Kidney tubule cell (primary cell): ENCODE results near the gene NIT1.

Experiments used
- DNase-seq: peaks from one replicate; pipeline ENCODE4 v3.0.0-alpha.2; 2018; ENCODE audit warnings: low spot score

The NIT1 gene

DNA sequence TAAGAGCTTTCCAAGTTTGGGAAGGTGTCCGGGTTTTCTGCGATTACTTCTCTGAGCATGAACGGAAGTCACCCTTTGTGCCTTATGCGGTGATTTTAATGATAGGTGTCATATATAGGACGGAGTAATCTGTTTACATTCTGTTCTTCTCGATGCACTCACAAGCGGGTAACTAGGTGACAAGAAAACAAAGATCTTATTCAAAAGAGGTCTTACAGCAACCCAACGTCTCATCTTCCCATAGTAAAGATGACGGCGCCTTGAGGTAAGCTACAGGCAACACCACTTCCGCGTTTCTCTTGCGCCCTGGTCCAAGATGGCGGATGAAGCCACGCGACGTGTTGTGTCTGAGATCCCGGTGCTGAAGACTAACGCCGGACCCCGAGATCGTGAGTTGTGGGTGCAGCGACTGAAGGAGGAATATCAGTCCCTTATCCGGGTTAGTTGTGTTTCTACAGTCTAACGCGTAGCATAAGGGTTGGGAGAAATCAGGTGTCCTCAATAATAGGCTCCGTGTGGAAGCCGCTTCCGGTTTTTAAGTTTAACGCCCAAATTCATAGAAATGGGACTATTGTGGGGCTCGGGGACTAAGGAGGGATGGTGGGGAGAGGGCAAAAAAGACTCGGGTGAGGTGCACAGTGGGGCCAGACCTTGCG lies 35.9 kb downstream of the NIT1 start, which contains the start of gene UFC1:
Gene UFC1, plus strand, starts transcription at position 297 of the 656 bp plus-strand sequence. Its CDS starts 20 bp downstream, at position 317.
- DNase-seq, result peak; percentile 93

DNA sequence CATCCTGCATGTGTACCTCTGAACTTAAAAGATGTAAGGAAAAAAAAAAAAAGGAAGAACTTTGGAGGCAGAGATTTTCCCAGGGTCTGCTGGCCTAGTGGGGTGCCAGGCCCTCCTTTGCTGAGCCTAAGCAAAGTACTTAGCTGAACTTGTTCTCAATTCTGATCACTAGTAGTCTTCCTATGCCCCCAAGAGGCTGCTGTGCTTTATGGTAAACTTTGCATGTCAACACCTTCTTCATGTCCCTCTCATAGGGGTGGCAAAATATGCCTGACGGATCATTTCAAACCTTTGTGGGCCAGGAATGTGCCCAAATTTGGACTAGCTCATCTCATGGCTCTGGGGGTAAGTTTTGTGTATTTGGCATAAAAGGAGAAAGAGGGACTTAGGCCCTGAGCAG lies 40.0 kb downstream of the NIT1 start:
- DNase-seq, result no peak

DNA sequence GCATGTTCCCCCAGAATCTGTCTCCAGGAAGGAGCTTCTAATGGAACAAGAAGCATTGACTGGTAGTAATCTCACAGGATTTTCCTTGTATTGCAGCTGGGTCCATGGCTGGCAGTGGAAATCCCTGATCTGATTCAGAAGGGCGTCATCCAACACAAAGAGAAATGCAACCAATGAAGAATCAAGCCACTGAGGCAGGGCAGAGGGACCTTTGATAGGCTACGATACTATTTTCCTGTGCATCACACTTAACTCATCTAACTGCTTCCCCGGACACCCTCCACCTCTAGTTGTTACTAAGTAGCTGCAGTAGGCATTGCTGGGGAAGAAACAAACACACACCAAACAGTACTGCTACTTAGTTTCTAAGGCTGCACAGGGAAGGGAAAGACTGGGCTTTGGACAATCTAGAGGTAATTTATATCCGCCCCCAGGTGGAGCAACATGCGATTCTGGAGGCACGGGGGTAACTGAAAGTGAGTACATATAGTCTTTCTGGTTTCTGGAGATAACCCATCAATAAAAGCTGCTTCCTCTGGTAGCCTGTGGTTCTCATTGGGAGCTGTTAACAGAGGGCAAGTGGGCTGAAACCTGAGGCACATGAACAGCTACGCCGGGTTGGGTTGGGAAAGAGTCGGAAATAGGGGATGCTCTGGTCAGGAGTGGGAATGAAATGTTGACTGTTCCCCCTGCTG lies 40.6 kb downstream of the NIT1 start:
- DNase-seq, result peak; percentile 2

DNA sequence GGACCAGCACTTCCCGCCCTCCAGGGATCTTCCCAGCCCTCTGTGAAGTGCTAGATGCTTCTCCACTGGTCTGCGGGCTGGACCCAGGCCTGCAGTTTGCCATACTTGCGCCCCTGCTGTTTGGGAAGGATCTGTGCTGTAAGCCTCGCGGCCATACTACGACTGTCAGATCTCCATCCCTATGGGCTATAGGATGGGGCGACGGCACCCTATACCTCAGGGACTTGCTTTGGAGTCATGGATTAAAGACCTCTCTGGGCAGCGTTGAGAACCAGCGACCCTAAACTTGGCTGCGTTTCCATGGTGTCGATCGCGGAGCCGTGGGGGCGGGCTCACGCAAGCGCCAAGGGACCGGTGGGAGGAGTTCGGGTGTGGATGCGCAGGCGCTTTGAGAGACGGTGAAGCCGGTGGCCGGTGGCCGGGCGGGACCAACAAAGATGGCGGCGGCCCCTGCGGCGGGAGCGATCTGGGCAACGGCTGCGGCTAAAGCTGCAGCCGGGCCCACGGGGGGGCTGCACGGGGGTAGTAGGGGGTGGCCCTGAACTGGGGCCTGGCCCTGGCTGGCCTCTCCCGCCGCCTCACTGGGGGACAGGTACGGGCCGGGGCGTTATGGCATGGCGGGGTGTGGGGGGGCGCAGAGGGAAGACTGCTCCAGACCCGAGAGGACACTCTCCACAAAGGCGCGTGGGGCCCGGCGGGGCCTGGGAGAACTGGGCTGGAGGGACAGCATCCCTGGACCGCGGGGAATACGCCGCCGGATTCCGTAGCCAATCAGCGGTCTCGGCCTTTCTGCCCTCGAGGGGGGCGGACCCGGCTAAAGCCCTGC lies 41.4 kb downstream of the NIT1 start, which contains the start of gene USP21:
Gene USP21, plus strand, starts transcription at position 414 of the 826 bp plus-strand sequence. CDS start 1,141 bp downstream, outside the sequence.
- peak; percentile 89 for DNase-seq

DNA sequence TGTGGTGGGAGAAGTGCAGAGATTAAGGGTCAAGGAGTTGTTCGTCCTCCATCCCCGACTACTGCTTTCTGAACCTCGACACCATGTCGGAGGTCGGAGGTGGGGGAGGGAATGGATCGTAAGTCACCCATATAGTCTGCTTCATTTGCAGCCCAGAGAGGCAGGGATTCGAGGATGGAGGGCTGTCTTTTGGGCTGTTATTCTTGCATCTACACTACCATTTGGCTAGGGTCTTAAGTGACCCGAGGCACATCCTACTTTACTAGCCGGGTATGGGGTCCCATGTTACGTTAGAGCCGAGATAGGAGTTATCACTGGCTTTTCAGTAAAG lies 42.0 kb downstream of the NIT1 start:
- no peak for DNase-seq

DNA sequence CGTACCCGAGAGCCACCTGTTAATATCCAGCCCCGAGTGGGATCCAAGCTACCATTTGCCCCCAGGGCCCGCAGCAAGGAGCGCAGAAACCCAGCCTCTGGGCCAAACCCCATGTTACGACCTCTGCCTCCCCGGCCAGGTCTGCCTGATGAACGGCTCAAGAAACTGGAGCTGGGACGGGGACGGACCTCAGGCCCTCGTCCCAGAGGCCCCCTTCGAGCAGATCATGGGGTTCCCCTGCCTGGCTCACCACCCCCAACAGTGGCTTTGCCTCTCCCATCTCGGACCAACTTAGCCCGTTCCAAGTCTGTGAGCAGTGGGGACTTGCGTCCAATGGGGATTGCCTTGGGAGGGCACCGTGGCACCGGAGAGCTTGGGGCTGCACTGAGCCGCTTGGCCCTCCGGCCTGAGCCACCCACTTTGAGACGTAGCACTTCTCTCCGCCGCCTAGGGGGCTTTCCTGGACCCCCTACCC lies 42.8 kb downstream of the NIT1 start:
- no peak for DNase-seq

DNA sequence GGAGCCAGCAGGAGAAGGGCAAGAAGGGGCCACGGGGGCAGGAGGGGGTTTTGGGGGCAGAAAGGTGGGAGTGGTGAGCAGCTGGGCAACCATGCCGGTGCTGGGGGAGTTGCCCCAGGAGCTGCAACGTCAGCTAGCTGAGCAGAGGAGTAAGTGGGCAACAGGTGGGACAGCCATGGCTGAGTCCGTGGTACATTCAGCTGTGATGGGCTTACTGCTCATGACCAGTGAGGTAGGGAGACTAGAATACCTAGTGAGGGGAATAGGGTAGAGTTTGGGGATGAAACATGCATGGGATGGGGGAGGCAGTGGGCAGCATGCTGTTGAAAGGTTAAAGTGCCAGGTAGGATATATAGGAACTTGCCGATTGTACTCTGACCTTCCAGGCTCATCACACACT lies 43.7 kb downstream of the NIT1 start:
- no peak for DNase-seq

DNA sequence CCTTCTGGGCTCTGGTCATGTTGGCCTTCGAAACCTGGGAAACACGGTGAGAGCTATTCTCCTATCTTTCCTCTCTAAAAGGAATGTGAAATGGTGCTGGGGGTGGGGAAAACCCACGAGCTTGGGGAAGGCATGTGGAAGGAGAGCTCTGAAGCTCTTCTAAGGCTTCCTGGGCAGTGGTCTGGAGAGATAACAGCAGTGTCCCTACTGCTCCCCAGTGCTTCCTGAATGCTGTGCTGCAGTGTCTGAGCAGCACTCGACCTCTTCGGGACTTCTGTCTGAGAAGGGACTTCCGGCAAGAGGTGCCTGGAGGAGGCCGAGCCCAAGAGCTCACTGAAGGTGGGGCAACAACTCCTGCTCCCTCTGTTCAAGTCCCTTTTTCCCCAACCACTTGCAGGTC lies 44.1 kb downstream of the NIT1 start:
- DNase-seq, result no peak

DNA sequence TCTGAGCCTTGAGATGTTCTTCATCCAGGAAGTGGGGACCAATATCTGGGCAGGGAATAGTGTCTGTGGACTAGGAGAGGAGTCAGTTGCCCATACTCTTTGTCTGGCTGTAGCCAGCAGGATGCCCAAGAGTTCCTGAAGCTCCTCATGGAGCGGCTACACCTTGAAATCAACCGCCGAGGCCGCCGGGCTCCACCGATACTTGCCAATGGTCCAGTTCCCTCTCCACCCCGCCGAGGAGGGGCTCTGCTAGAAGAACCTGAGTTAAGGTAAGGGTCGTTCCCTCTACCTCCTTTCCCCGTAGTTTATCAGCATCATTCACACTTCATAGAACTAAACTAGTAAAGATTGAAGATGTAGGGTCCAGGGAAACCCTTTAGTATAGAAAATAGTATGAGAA lies 44.9 kb downstream of the NIT1 start:
- no peak for DNase-seq

DNA sequence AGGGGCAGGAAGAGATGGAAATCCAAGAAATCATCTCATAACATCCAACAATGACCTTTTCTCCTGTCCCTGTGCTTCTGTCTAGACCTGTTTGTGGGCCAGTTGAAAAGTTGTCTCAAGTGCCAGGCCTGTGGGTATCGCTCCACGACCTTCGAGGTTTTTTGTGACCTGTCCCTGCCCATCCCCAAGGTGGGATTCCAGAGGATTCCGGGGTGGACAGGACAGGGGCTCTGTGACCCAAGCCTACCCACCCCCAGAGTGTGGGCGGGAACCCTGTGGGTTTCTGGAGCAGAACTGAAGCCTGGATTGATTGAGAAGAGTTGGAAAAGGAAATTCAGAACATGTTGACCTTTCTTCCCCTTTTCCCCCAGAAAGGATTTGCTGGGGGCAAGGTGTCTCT lies 45.9 kb downstream of the NIT1 start:
- DNase-seq, result no peak

DNA sequence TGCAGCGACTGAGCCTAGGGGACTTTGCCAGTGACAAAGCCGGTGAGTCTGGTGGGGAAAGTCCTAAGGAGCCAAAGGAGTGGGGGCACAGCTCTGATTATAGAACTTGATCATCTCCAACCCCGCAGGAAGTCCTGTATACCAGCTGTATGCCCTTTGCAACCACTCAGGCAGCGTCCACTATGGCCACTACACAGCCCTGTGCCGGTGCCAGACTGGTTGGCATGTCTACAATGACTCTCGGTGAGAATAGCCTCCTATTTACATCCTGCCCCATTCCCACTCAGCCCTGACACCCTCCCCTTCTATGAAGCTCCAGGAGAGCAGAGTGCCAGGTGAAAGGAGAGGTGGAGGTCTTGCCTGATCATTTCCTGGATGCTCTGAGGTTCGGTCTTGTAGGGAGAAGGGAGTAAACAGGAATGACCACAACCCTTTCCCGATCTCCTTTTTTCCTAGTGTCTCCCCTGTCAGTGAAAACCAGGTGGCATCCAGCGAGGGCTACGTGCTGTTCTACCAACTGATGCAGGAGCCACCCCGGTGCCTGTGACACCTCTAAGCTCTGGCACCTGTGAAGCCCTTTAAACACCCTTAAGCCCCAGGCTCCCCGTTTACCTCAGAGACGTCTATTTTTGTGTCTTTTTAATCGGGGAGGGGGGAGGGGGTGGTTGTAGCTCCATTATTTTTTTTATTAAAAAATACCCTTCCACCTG lies 47.2 kb downstream of the NIT1 start:
- DNase-seq, result no peak

DNA sequence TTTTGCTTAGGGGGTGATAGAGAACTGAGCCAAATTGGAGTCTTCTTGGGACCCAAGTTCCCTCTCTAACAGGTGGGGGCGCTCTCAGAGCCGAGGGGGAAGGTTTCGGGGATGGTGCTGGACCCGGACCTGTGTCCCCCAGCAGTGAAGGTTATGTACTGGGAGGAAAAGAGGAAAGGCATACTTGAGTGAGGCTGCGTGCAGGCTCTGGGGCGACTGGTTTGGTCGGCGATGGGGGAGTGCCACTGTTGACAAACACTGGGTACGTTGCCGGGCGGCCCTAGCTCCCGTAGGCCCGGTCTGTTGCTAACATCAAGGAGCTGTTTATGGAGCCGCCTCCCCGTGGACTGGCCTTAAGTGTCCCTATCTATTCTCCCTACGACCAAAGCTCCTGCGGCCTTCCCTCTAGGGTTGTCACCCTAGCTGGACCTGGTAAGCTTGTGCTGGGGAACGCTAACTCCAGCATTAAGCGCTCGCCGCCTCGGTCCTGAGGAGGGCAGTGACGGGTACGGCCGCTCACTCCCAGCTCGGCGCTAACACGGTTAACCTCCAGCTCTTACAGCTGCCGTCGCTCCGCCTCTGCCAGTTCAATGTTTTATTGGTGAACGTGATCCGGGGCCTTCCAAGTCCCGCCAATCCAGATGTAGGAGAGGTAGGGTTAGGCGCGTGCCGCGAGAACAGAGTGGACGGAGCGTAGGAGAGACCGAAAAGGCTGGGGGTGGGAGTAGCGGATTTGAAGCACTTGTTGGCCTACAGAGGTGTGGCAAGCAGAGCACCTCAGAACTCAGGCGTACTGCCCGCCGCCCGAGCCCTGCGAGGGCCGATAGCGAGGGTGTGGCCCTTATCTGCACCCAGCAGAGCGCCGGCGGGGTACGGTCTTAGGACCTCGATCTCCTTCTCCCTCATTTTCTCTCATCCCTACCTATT lies 48.1 kb downstream of the NIT1 start, which contains the start of gene PPOX:
Gene PPOX, plus strand, starts transcription at position 685 of the 927 bp plus-strand sequence. CDS start 422 bp downstream, outside the sequence.
- DNase-seq, result peak; percentile 99

DNA sequence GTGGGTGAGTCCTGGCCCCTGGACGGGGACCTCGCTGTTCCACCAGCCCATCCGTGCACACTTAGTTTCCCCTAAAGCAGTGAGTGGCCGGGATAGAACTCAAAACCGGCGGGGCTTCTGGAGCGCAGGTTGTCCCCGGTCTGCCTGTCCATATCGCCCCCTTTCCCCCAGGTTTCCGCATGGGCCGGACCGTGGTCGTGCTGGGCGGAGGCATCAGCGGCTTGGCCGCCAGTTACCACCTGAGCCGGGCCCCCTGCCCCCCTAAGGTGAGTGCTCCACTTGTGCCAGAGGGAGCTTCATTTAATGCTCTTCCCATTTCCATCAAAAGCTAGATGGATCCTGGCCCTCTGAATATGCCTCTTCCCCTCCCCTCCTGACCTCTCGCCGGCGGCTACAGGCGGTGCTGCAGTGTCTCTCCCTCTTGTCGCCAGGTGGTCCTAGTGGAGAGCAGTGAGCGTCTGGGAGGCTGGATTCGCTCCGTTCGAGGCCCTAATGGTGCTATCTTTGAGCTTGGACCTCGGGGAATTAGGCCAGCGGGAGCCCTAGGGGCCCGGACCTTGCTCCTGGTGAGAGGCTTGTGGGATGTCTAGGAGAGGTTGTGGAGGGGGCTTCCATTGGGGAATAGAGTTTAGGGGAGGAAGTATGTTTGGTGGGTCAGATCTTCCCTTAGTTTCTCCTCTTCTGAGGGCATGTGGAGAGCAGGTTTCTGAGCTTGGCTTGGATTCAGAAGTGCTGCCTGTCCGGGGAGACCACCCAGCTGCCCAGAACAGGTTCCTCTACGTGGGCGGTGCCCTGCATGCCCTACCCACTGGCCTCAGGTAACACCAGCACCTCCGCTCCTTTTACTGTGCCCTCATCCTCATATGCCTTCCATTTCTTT lies 49.0 kb downstream of the NIT1 start:
- peak; percentile 31 for DNase-seq

DNA sequence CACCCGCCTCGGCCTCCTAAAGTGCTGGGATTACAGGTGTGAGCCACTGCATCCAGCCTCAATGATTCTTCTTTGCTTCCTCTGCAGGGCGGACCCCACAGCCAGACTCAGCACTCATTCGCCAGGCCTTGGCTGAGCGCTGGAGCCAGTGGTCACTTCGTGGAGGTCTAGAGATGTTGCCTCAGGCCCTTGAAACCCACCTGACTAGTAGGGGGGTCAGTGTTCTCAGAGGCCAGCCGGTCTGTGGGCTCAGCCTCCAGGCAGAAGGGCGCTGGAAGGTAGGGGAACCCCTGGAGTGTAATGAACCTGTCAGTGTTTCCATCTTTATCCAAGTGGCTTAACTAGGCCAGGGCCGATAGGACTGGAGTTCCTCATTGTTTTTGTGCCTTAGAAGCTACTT lies 51.0 kb downstream of the NIT1 start:
- DNase-seq, result no peak
